Measurements from ENCODE around the gene PRKAR2A.

DNA sequence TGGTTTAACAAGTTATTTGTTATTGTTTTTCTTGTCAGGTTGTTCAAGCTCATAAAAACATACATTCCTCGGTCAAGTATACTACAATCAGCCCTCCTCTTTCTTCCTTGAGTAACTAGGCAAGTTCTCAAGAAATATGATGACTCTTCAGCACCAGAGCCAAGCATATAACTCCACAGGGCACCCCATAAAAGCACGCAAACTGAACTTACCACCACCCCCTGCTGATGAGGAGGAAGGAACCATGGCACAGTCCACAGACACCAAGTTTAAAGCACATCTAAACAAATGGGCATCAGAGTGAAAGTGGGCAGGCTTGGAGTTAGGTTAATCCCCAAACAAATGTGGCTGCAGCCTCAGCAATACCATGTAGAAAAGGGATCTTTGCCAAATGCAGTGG is 135.9 kb downstream of the PRKAR2A start:
- TF ChIP-seq CTCF (IDR thresholded peaks at IDR 0.05) (no peak), POLR2A (IDR thresholded peaks at IDR 0.05) (no peak)
